ENCODE data around the gene KRTAP29-1.

DNA sequence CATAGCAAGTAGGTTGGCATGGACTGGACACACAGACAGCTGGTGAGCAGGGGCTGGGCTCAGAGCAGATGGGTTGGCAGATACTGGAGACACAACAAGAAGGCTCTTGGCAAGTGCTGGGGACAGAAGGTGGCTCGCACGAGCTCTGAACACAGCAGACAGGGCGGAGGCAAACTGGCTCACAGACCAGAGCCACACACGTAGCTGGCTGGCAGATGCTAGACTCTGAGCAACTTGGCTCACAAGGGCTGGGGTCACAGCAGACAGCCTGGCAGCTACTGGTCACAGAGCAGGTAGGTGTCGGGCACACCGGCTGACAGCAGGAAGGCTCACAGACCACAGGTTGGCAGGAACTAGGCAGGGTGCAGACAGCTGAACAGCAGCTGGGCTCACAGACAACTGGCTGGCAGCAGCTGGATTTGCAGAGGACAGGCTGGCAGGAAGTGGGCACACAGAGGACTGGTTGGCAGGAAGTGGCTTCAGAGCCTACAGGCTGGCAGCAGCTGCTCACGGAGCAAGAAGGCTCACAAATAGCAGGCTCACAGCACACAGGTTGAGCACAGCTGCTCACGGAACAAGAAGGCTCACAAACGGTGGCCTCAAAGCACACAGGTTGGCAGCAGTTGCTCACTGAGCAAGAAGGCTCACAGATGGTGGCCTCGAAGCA lies 5.7 kb upstream of the KRTAP29-1 start:
- TF ChIP-seq, protein P1, sequence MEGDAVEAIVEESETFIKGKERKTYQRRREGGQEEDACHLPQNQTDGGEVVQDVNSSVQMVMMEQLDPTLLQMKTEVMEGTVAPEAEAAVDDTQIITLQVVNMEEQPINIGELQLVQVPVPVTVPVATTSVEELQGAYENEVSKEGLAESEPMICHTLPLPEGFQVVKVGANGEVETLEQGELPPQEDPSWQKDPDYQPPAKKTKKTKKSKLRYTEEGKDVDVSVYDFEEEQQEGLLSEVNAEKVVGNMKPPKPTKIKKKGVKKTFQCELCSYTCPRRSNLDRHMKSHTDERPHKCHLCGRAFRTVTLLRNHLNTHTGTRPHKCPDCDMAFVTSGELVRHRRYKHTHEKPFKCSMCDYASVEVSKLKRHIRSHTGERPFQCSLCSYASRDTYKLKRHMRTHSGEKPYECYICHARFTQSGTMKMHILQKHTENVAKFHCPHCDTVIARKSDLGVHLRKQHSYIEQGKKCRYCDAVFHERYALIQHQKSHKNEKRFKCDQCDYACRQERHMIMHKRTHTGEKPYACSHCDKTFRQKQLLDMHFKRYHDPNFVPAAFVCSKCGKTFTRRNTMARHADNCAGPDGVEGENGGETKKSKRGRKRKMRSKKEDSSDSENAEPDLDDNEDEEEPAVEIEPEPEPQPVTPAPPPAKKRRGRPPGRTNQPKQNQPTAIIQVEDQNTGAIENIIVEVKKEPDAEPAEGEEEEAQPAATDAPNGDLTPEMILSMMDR (conservative IDR thresholded peaks at IDR 0.05 in 1 of 2, IDR thresholded peaks at IDR 0.05 in 1 of 2; ENCODE audit: low read depth in 1 of 2, low read length in 2 of 2), result no peak
- TF ChIP-seq EZH2 (IDR thresholded peaks at IDR 0.05; ENCODE audit: low read length, missing control alignments), result no peak

All from fibroblast of lung (primary cell).